AG08395 (cell line): Measurements from ENCODE around the gene TEX13B.
"Not testable (repeated sequence)": the region's sequence is repeated elsewhere in the genome, so short reads cannot be mapped to it uniquely, and the experiment has no call there.

ENCODE experiments used
- DNase-seq: peaks from one replicate; pipeline ENCODE4 v3.0.0; 2012; ENCODE audit warnings: mixed read lengths, low spot score

TEX13B gene, protein sequence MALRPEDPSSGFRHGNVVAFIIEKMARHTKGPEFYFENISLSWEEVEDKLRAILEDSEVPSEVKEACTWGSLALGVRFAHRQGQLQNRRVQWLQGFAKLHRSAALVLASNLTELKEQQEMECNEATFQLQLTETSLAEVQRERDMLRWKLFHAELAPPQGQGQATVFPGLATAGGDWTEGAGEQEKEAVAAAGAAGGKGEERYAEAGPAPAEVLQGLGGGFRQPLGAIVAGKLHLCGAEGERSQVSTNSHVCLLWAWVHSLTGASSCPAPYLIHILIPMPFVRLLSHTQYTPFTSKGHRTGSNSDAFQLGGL

DNA sequence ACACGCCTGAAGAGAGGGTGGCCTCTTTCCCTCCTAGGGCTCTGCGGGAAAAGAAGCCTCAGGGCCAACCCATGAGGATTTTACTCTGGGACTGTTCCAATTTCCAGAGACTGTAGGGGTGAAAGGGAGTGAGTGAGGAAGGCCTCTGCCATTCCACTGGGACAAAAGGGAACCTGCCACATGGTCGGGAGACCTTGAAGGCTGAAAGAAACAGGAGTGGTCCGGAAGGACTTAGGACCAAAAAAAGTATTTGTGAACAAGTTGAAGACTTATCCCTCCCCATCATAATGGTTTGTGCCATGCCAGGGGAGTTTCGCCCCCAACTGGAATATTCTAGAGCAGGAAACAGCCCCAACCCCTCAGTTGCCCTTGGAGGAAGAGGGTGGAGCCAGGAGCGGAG lies at the start of gene TEX13B:
Gene TEX13B (minus strand): TSS at position 15 of the 400 bp plus-strand sequence. CDS start 243 bp downstream, outside the sequence.
- no peak for DNase-seq

DNA sequence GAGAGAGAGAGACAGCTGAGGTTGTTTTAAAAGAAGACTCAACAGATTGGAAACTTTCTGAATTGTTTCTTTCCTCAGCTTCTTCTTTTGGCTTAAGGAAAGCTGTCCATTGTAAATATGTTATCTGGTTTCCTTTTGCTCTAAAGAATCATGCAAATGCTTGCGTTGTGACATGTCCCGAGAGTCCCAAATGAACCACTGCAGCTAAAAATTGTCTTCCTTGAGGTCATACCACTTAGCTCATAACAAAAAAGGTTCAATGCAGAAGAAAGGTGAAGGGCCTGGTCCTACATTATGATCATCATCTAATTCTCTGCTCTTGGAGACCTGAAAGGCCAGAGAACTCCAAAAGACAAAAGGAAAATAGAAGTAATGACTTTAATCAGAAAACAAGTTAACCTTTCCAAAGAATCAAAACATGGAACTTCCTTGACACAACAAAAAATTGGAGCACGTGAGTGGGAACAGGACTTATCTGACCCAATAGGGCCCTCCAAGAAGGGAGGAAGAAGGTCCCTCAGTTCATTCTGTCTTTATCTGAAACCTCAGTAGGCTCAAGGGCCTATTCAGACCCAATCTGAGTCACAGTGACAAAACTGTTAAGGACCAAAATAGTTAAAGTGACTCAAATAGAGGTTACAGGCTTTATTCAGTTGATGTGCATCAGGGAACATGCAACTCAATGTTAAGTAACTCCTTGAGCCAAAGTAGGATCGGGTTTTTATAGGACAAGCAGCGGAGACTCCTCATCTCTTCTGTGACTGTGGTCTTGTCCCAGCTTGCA lies 48.0 kb upstream of the TEX13B start:
- no peak for DNase-seq

DNA sequence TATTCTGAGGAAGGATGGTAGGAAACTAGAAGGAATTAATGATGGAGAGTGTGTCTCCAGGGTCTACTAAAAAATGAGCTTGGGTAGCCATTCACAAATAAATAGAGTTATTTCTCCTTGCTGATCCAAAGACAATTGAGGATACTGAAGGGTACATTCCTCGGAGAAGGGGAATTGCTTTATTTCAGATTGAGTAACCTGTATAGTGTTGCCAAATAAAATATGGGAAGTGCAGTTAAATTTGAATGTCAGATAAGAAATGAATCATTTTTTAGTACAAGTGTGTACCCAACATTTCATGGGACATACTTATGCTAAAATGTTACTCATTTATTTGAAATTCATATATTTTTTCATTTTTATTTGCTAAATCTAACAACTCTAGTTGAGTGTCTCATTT lies 46.7 kb upstream of the TEX13B start:
- DNase-seq: no peak

DNA sequence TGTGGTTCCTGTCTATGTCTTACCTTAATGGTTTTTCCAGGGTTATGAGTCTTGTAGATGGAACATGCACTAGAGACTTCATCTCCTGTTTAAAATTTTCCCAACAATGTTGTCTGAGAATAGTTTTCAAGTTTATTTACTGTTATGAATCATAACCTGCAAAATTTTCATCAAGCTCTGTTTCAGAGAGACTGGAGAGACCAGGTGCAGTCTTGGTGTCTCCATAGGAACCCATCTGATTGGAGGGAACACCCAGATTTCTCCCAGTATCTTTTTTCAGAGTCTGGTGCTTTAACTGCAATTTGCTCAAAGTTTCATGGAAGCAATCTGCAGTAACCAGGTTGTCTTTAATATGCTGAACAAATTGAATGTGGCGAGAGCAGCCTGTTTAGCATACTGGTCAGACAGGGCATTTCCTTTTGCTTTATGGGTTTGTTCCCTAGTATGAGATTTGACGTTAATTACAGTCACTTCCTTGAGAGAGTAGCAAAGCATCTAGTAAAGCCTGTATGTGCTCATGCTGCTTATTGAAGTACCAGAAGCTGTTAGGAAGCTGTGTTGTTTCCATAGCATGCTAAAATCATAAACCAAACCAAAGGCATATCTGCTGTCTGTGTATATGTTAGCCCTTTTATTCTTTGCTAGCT lies 43.9 kb upstream of the TEX13B start:
- DNase-seq: no peak

DNA sequence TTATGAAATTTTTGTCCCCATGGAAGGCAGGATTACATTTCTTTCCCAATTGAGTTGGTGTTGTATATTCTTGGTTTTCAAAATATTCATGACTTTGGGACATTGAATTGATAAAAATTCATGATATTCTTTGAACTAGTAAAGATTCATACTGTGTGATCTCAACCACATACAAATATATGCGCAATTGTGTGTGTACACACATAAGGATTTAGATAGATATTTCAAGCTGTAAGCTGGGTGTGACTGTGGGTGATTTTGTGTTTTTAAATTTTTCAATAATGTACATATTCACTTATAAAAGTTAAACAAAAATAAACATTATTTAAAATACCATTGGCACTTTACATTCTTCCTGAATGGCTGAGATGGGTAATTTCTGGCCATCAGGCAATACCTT lies 43.2 kb upstream of the TEX13B start:
- DNase-seq: no peak

DNA sequence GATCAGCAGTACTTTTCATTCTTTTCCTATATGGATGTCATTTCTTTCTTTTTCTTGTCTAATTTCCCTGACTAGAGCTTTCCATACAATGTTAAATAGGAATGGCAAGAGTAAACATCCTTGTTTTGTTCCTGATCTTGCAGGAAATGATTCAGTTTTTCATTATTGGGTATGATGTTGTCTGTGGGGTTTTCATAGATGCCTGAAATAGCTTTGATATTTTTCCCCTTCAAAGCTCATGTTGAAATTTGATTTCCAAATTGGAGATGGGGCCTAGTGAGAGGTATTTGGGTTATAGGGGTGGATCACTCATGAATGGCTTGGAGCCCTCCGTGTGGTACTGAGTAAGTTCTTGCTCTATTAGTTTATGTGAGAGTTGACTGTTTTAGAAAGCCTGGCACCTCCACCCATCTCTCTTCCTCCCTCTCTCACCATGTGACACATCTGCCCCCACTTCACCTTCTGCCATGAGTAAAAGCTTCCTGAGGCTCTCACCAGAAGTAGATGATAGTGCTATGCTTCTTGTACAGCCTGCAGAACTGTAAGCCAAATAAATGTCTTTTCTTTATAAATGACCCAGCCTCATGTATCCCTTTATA lies 40.4 kb upstream of the TEX13B start:
- DNase-seq: no peak

DNA sequence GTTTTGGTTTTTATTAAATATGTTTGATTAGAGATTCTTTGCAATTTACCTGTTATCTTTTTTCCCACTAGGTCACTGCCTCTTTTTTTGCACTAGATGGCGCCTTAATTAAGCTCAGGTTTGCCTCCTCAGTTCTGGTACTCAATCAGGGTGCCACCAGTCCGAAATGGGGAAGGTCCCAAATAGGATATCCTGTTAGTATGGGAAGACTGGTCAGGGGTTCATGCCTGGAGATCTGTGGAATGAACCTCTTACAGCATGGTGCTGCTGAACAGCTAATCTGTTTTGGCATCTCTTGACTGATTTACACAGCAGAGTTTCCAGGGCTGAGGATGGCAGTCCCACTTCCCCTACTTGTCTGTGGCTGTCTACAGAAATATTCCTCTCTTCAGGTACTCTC lies 38.5 kb upstream of the TEX13B start:
- peak; percentile 24 for DNase-seq

DNA sequence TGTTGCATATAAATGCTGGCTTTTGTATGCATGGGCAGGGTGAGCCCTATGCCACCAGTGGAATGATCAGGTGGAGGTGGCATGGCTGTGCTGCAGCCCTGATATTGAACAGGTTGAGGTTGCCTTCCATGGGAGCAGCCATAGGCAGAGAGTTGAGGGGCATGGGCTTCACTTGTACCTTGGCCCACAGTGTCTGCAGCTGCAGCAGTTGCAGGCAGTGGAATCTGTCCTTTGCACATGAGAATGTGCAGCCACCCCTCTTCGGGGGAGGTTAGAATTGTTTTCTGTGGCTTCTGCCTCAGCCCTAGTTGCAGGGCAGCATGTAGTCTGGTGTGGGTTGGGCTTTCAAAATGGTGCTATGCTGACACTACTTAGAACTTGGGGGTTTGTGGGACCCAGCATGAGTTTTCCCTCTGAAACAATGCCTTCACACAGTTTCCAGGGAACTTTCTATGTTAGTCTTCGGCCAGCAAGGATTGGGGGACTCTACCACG lies 37.3 kb upstream of the TEX13B start:
- DNase-seq: no peak

DNA sequence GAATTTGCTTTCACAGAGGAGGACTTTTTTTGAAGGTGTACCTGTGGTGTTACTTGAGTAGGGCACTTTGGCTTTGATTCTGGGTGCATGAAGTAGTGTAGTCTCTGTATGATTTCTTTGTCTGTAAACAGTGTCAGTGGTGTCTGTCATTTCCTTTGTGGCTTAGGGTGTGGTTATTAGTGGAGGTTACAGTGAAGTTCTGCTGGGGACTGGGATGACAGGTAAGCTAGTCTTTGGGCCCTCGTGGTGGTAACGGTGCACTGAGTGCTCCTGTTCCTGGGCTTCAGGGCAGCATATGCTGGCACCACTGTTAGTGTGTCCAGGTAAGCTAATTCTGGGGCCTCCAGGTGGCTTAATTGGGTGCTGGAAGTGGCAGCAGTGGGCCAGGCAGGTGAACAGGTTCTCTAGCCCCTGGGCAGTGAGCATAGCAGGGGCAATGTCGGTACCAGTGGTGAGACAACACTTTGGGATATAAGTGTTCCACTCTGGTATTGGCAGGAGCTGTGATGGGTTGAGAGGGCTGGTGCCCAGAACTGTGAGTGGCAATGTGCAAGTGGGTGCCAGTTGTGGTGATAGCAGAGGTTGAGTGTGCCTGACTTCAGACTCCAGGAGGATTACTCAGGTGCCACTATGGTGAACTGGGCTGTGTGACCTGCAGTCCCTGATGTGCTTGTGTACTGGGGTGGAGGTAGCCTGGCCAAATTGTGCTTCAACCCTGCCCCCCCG lies 36.6 kb upstream of the TEX13B start:
- no peak for DNase-seq

DNA sequence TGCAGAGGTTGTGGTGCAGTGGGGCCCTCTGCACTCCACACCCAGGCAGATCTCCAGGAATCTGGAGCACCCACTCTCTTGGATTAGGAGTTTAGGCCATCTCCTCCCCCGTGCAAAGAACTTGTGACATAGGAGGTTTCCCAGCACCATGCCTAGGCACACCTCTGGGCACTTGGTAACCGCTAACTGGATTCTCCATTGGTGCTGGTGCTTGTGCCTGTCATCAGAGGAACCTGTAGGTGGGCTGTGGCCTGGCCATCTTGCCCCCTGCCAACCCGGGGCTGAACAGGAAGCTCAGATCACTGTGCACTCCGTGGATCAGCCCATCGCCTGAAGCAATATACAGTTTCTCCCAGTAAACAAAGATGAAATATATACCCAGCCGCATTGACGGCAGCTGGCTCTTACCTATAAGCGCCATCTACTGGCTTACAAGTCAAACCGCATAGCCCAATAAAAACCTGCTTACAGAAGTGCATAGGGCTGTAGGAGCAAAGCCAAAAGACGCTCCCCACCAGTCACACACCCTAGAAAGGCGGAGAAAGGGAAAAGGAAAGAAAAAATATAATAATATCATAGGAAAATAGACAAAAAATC lies 19.1 kb upstream of the TEX13B start:
- DNase-seq: peak; percentile 18

DNA sequence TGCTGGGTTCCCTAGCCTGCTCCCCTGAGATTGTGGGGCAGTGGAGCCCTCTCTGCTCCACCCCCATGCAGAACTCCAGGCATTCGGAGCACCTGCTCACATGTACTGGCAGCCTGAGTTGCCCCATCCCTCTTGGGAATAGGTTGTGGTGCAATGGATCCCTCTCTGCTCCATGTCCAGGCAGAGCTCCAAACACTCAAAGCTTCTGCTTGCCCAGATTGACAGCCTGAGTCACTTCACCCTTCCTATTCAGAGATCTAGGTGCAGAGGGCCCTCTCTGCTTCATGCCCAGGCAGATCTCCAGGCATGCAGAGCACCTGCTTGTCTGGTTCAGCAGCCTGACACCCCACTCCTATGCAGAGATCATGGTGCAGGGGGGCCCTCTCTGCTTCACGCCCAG lies 18.6 kb upstream of the TEX13B start:
- DNase-seq: no peak

DNA sequence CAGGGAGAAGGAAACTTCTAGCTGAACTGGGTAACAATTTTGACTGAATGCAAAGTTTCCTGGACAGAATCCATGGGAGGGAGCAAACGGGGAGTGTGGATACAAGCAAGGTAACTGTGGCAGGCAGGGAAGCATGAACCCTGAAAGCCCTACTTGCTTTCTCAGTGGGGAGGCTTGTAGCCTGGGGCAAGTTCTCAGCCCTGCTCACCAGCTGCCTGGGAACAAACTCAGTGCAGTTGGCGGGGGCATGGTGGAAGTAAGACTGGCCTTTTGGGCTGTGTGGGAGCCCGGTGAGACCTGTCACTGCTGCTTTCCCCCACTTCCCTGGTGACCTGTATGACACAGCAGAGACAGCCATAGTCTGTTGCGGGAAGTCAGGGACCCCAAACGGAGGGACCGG lies 14.0 kb upstream of the TEX13B start:
- no peak for DNase-seq

DNA sequence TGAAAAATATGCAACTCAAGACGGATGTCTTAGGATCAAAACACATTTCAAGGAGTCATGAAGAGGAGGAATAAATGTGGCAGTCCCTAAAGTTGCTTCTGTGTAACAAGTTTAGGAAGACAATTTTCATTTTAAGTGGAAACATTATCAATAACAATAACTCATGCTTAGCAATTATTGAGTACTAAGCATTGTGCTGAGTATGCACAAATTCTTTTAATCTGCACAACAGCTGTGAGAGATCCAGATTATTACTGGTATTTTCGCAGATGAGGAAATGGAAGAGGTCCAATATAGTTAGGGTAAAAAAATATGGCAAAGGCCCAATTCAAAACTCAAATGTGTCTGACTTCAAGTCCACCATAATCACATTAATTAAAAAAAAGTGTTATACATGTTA lies 2.9 kb upstream of the TEX13B start:
- DNase-seq: no peak

DNA sequence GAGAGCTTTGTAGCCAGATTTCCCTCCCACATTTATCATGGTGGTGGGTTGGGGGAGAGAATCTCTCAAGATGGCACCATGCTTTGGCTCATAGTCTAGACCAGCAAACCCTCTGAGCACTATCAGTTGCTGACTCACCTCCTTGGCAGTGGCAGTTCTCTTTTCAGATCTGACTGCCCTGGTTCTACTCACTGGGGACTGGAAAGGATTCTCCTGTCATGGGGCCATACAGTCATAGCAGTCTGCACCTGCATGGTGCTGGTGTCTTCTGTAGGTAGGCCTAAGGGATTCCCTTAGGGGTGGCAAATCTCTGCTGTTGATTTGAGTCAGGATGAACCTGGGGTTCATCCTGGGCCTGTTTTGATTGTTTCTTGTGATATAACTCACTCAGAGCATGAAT lies 2.6 kb downstream of the TEX13B start:
- no peak for DNase-seq

DNA sequence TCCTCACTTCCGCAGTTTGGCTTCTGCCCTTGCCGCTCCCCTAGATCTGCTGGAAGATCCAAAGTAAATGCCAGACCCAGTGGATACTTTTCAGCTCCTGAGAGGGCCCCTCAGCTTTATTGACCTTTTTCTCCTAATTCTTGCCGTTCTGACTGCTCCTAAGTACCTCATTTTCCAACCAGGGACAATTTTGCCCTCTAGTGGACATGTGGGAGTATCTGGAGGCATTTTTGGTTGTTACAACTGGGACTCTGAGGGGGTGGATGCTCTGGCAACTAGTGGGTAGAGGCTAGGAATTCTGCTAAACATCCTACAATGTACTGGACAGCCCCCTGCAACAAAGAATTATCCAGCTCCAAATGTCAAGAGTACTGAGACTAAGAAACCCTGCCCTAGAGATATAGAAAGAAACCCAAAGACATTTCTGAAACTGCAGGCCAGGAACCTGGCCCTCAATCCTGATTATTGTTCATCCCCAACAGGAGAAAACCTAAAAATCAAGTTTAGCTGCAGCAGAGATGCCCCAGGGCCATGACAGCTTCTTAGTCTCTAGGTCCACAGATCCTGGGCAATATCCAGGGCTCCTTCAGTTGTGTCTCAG lies 3.4 kb downstream of the TEX13B start:
- DNase-seq: peak; percentile 27

DNA sequence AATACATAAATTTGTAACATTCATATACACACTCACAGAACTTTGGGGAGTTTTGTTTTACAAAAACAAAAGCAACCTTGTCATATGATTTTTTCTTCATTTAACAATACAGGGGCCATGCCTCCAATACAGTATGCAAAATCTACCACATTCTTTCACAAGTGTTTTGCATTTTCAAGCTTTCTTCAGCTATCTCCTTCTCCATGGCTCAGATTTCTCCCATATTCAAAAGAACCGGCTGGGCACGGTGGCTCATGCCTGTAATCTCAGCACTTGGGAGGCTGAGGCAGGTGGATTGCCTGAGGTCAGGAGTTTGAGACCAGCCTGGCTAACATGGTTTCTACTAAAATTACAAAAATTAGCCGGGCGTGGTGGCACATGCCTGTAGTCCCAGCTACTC lies 4.1 kb downstream of the TEX13B start:
- DNase-seq: no peak

DNA sequence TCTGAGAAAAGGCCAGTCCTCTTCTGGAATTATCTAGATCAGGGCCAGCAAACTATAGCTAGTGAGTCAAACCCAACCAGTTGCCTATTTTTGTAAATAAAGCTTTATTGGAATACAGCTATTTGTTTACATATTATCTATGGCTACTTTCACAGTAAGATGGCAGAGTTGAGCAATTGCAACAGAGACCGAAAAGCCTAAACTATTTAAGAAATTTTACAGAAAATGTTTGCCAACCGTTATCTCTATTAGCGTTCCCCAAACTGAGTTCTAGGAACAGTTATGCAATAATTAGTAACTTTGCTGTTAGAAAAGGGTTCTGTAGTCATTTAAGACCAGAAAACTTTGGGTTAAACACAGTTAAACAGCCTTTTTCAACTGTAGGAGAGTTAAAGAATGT lies 10.5 kb downstream of the TEX13B start:
- no peak for DNase-seq

DNA sequence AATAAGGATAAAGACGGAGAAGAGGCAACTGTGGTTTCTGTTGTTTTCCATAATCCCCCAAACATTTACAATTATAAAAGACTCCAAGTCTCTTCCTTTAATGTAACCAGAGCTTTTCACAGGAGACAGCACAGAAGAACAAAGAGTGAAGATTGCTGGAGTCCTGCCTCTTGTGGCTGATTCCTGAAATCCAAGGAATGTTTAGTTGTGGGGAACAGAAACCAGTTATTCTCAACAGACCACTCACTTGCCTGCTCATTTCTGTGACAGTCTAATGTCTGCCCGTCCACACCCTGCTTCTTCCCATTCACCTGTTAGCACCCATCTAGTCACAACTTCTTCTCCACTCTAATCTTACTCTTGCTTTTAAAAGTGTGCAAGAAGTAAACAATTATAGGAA lies 12.1 kb downstream of the TEX13B start:
- no peak for DNase-seq

DNA sequence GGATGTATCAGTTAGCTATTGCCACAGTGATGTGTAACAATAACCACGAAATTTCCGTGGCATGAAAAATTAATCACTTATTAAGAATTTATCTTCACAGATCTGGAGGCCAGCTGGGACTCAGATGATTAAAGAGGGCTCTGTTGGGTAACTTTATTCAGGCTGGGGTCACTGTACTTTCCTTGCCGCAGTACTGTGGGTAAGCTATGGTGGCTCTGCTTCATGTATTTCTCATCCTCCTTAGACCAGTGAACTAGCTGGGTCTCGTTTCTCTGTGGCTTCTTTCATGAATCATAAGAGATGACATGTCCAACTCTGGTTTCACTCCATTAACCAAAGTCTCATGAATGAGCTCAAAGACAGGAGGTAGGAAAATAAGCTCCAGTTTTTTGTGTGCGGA lies 13.5 kb downstream of the TEX13B start:
- no peak for DNase-seq

DNA sequence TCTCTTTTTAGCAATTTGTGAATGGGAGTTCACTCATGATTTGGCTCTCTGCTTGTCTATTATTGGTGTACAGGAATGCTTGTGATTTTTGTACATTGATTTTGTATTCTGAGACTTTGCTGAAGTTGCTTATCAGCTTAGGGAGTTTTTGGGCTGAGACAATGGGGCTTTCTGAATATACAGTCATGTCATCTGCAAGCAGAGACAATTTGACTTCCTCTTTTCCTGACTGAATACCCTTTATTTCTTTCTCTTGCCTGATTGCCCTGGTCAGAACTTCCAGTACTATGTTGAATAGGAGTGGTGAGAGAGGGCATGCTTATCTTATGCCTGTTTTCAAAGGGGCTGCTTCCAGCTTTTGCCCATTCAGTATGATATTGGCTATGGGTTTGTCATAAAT lies 26.8 kb downstream of the TEX13B start:
- DNase-seq: not testable (repeated sequence)

DNA sequence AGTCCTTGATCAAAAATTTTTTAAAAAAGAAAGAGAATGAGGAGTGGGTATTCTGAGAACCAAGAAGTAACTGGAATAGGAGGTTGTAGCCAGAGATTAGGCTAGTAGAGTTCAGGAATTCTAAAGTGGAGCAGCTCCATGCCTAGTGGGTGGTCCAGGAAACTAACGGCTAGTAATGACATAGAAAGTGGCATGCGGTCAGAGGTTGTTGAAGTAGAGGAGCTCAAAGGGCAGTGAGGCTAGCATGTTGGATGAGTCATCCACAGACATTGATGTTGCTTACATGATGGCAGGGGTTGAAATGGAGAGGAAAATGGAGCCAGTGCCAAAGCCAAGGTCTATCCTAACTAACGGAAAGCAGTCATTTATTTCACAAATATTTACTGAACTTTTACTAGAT lies 42.1 kb downstream of the TEX13B start:
- no peak for DNase-seq
